IMR-90 (cell line): ENCODE data around the gene SLC6A3. TPM values are rescaled to one million over a fixed set of nuclear protein-coding genes. Genes with fewer than 3 reads are reported as not detected.
A peak's percentile ranks its signal among the peaks of the same experiment; 100 is the strongest.

Source experiments
- ATAC-seq: fragments of 200-7000 bp; cut with Tn5 transposase; 2 replicates; pipeline ENCODE4 v1.9.1; 2020; ENCODE audit warnings: low read depth, mild to moderate bottlenecking, moderate library complexity
- BruUV-seq: library from RNA; stranded (reverse); fragments of 400-500 nt; replicated peaks from 2 replicates; lab custom pipeline; 2021; lab: Mats Ljungman, UMichigan
- CTCF ChIA-PET: fragments of 300-600 bp; formaldehyde crosslinking; extraction: SDS; loops from one replicate; lab custom pipeline; 2021; ENCODE audit warnings: antibody characterized with exemption; lab: Yijun Ruan, JAX
- POLR2A ChIA-PET: fragments of 300-600 bp; sonication (Branson Sonifier 250); formaldehyde crosslinking; loops from one replicate; lab custom pipeline; 2022; ENCODE audit warnings: antibody characterized with exemption; ENCODE audit not compliant: unreplicated experiment; lab: Charles Lee
- DNase-seq: peaks from one replicate; pipeline ENCODE4 v3.0.0; 2013
- H2AFZ ChIP-seq: replicated peaks from 2 replicates; pipeline ENCODE3; 2013; ENCODE audit warnings: low read length, mild to moderate bottlenecking; ENCODE audit not compliant: poor library complexity
- H2AK5ac ChIP-seq: 2 replicates; pipeline ENCODE4 v1.6.1; 2013; ENCODE audit warnings: low read depth, low read length, inconsistent platforms
- H2AK9ac ChIP-seq: replicated peaks from 2 replicates; pipeline ENCODE3; 2013; ENCODE audit warnings: mild to moderate bottlenecking, low read depth, low read length, moderate library complexity; ENCODE audit not compliant: poor library complexity
- H2BK120ac ChIP-seq: 2 replicates; pipeline ENCODE4 v1.6.1; 2013; ENCODE audit warnings: low read depth, low read length, inconsistent platforms
- H2BK15ac ChIP-seq: 3 replicates; pipeline ENCODE4 v1.6.1; 2013; ENCODE audit warnings: low read depth, low read length, inconsistent platforms
- H2BK20ac ChIP-seq: 2 replicates; pipeline ENCODE4 v1.6.1; 2013; ENCODE audit warnings: low read depth, mild to moderate bottlenecking, inconsistent platforms, low read length, moderate library complexity
- H2BK5ac ChIP-seq: 2 replicates; pipeline ENCODE4 v1.6.1; 2013; ENCODE audit warnings: mild to moderate bottlenecking, low read depth, low read length, inconsistent platforms; ENCODE audit not compliant: poor library complexity, severe bottlenecking
- H3K14ac ChIP-seq: replicated peaks from 2 replicates; pipeline ENCODE4 v1.6.1; 2013; ENCODE audit warnings: low read depth, low read length, inconsistent platforms
- H3K18ac ChIP-seq: 2 replicates; pipeline ENCODE4 v1.6.1; 2013; ENCODE audit warnings: low read depth, low read length, control low read depth
- H3K23ac ChIP-seq: 2 replicates; pipeline ENCODE4 v1.6.1; 2013; ENCODE audit warnings: low read depth, low read length, inconsistent platforms
- H3K27ac ChIP-seq: 2 replicates; pipeline ENCODE4 v1.5.1; 2013; ENCODE audit warnings: mild to moderate bottlenecking, control low read depth, low read length; ENCODE audit not compliant: insufficient read depth
- H3K27me3 ChIP-seq: 2 replicates; pipeline ENCODE4 v1.6.1; 2013; ENCODE audit warnings: low read length; ENCODE audit not compliant: control insufficient read depth, insufficient read depth
- H3K36me3 ChIP-seq: 2 replicates; pipeline ENCODE4 v1.6.1; 2013; ENCODE audit warnings: low read length, mixed read lengths; ENCODE audit not compliant: control insufficient read depth, insufficient read depth
- H3K4ac ChIP-seq: 2 replicates; pipeline ENCODE4 v1.6.1; 2013; ENCODE audit warnings: low read depth, low read length, inconsistent platforms
- H3K4me1 ChIP-seq: 2 replicates; pipeline ENCODE4 v1.6.1; 2013; ENCODE audit warnings: low read length, mixed read lengths; ENCODE audit not compliant: control insufficient read depth, insufficient read depth
- H3K4me2 ChIP-seq: 2 replicates; pipeline ENCODE4 v1.6.1; 2013; ENCODE audit warnings: low read depth, mild to moderate bottlenecking, control low read depth, low read length, moderate library complexity
- H3K4me3 ChIP-seq: 2 replicates; pipeline ENCODE4 v1.5.1; 2013; ENCODE audit warnings: low read depth, mild to moderate bottlenecking, control low read depth, low read length, moderate library complexity; ENCODE audit not compliant: insufficient read depth
- H3K56ac ChIP-seq: 2 replicates; pipeline ENCODE4 v1.6.1; 2013; ENCODE audit warnings: low read length, inconsistent platforms; ENCODE audit not compliant: insufficient read depth; ENCODE audit errors: extremely low read depth
- H3K79me1 ChIP-seq, 2 experiments: 2 replicates each; pipeline ENCODE4 v1.6.1; 2013; ENCODE audit warnings: low read length in 2 of 2, inconsistent platforms in 1 of 2, low read depth in 1 of 2
- H3K9ac ChIP-seq: 2 replicates; pipeline ENCODE4 v1.6.1; 2013; ENCODE audit warnings: low read depth, low read length, control low read depth
- H3K9me1 ChIP-seq: 2 replicates; pipeline ENCODE4 v1.6.1; 2013; ENCODE audit warnings: low read length, inconsistent platforms; ENCODE audit not compliant: insufficient read depth
- H3K9me3 ChIP-seq: 2 replicates; pipeline ENCODE4 v1.6.1; 2013; ENCODE audit warnings: low read length; ENCODE audit not compliant: control insufficient read depth, insufficient read depth
- H4K20me1 ChIP-seq: 2 replicates; pipeline ENCODE4 v1.6.1; 2013; ENCODE audit warnings: low read length, inconsistent platforms; ENCODE audit not compliant: insufficient read depth
- H4K5ac ChIP-seq: 2 replicates; pipeline ENCODE4 v1.6.1; 2013; ENCODE audit warnings: mild to moderate bottlenecking, low read depth, low read length, control low read depth
- H4K8ac ChIP-seq, 2 experiments: 2 replicates each; pipeline ENCODE4 v1.6.1; 2013; ENCODE audit warnings: low read depth in 2 of 2, low read length in 2 of 2, control low read depth in 1 of 2, inconsistent platforms in 1 of 2
- H4K91ac ChIP-seq: 2 replicates; pipeline ENCODE4 v1.6.1; 2013; ENCODE audit warnings: low read depth, low read length, inconsistent platforms; ENCODE audit not compliant: insufficient read depth
- FOS ChIP-seq: fragments of 150-350 bp; IDR thresholded peaks from 2 replicates; pipeline ENCODE4 v1.6.1; 2016; ENCODE audit warnings: low read depth, low read length
- MXI1 ChIP-seq: IDR thresholded peaks from 2 replicates; pipeline ENCODE4 v1.6.1; 2012; ENCODE audit warnings: low read depth, mild to moderate bottlenecking, low read length, moderate library complexity, borderline replicate concordance
- RCOR1 ChIP-seq: IDR thresholded peaks from 2 replicates; pipeline ENCODE4 v1.6.1; 2012; ENCODE audit warnings: mild to moderate bottlenecking, low read length, improper control_type of control experiment; ENCODE audit not compliant: insufficient replicate concordance
- RFX5 ChIP-seq: IDR thresholded peaks from 2 replicates; pipeline ENCODE4 v1.8.0; 2012; ENCODE audit warnings: low read depth, mild to moderate bottlenecking, low read length, moderate library complexity
- SMC3 ChIP-seq: fragments of 150-350 bp; IDR thresholded peaks from 2 replicates; pipeline ENCODE4 v1.6.1; 2016; ENCODE audit warnings: low read depth, mild to moderate bottlenecking, antibody characterized with exemption, low read length, moderate library complexity
- WGBS, 2 experiments: methylation state at CpG; one replicate each; pipeline versions ENCODE4 v1.1.5 to v1.1.7; 2013; ENCODE audit warnings: missing lambda C conversion rate in 2 of 2; ENCODE audit not compliant: insufficient read length in 1 of 2; ENCODE audit errors: extremely low coverage in 2 of 2; 5-methylcytosine and 5-hydroxymethylcytosine counted together
- dilution Hi-C: fragments of 300-500 bp; cut with HindIII; formaldehyde crosslinking; loops from one replicate; pipeline ENCODE4 v1.14.3; 2018; ENCODE audit warnings: low sequenced_read_pairs; ENCODE audit not compliant: unreplicated experiment
- in situ Hi-C: fragments of 300-500 bp; cut with MboI; formaldehyde crosslinking; loops from 3 replicates; pipeline ENCODE4 v1.14.3; 2019; ENCODE audit warnings: low sequenced_read_pairs, inconsistent platforms, mixed read lengths
- intact Hi-C: fragments of 100-400 bp; cut with micrococcal nuclease; formaldehyde crosslinking; loops from 2 replicates; pipeline ENCODE4 v1.10.0; 2022
- polyA plus RNA-seq, 3 experiments: library from polyadenylated mRNA; depleted of rRNA; stranded (reverse); fragments of >200 nt; gene quantifications; 2 replicates each; pipeline ENCODE4 v1.2.3, GENCODE V29; 2012; ENCODE audit warnings: low replicate concordance in 1 of 3
- total RNA-seq: library from RNA; depleted of rRNA; stranded (reverse); fragments of >200 nt; gene quantifications from 2 replicates; pipeline ENCODE4 v1.2.3, GENCODE V29; 2012
- TF ChIP-seq, protein P1 (sequence below): fragments of 150-350 bp; IDR thresholded peaks from 2 replicates; pipeline ENCODE4 v1.6.1; 2017; ENCODE audit warnings: mild to moderate bottlenecking, antibody characterized with exemption, low read length, low read depth

SLC6A3 gene
- total and polyA plus RNA-seq, 2 of the 4 experiments (the other 2 are of a cell fraction): not detected

DNA sequence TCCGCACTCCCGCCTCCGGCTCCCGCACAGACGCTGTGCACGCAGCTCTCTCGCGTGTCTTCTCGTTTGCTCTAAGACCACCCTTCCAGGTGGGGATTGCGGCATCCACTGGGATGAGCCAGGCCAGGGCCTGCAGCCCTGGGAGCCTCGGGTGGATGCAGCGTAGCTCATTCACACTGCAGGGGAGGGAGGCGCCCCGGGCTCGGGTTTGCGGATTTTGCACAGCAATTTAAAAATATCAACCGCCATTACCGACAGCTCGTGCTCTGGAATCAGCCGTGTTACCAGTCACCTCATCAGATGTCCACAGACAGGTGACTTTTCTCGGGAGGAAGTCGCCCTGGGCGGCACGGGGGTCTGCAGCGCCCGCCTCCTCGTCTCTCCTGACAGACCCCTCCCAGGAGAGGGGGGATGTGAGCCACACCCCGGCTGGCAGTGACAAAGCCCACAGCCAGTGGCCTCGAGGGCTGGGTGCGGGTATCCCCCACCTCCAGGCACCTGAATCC lies 20.8 kb upstream of the SLC6A3 start:
- ChIA-PET CTCF (no interaction called here), POLR2A (no interaction called here)
- Histone ChIP-seq H2BK20ac (no peak overlapping the region), H2BK5ac (no peak overlapping the region), H3K4me2 (no peak overlapping the region), H4K8ac (no peak overlapping the region), H3K4ac (no peak overlapping the region), H3K9ac (no peak overlapping the region), H3K23ac (no peak overlapping the region), H2AFZ (peak overlapping the region; percentile 33), H3K4me1 (no peaks in the 10 kb centered on the region), H2BK15ac (no peak overlapping the region), H3K9me1 (peaks cover 8% of the 10 kb centered on the region), H2BK120ac (no peak overlapping the region), H2AK9ac (peak overlapping the region; percentile 77), H3K9me3 (no peaks in the 10 kb centered on the region; the same call in 1 of the 2 replicates), H3K27me3 (no peaks in the 10 kb centered on the region), H2AK5ac (no peak overlapping the region), H3K79me1 (peaks cover 4 to 10% of the 10 kb centered on the region in 2 experiments; a peak in 1 of 4 replicates), H3K14ac (no peak overlapping the region), H3K56ac (no peak overlapping the region), H4K91ac (no peak overlapping the region), H3K18ac (no peak overlapping the region), H4K5ac (no peak overlapping the region), H3K36me3 (peaks cover 82% of the 10 kb centered on the region), H3K27ac (no peak overlapping the region), H4K20me1 (peaks cover 15% of the 10 kb centered on the region), H3K4me3 (no peak overlapping the region)
- TF ChIP-seq RCOR1 (no peak), FOS (no peak), RFX5 (no peak), MXI1 (no peak), SMC3 (no peak)
- TF ChIP-seq, protein P1, sequence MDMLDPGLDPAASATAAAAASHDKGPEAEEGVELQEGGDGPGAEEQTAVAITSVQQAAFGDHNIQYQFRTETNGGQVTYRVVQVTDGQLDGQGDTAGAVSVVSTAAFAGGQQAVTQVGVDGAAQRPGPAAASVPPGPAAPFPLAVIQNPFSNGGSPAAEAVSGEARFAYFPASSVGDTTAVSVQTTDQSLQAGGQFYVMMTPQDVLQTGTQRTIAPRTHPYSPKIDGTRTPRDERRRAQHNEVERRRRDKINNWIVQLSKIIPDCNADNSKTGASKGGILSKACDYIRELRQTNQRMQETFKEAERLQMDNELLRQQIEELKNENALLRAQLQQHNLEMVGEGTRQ: no peak
- no peak for ATAC-seq
- dilution Hi-C loops: no loop called here
- in situ Hi-C loops: no loop called here
- DNase-seq: no peak
- intact Hi-C loops: no loop called here
- BruUV-seq: no TSS peak
- 100% methylated on average over 10 of the region's 30 CpGs; no CpG with 5 or more reads in 1 of the 2 experiments for WGBS, 2 experiments
